ENCODE measurements around the gene SLCO2A1.

Gene SLCO2A1

GRCh38 chr3:133890972-133891644 lies 138.6 kb downstream of the SLCO2A1 start:
- in situ Hi-C loops (cut with MboI; ENCODE audit: low sequenced_read_pairs): no loop called here

- in situ Hi-C loops (cut with MboI; ENCODE audit: low sequenced_read_pairs): no loop called here
Measured at GRCh38 chr3:133890037-133890436, 139.7 kb downstream of the SLCO2A1 start.

- in situ Hi-C loops (cut with MboI; ENCODE audit: low sequenced_read_pairs): no loop called here
Measured at GRCh38 chr3:133888726-133889340, 140.9 kb downstream of the SLCO2A1 start.

- in situ Hi-C loops (cut with MboI; ENCODE audit: low sequenced_read_pairs): no loop called here
Measured at GRCh38 chr3:133887803-133888703, 141.7 kb downstream of the SLCO2A1 start.

DNA sequence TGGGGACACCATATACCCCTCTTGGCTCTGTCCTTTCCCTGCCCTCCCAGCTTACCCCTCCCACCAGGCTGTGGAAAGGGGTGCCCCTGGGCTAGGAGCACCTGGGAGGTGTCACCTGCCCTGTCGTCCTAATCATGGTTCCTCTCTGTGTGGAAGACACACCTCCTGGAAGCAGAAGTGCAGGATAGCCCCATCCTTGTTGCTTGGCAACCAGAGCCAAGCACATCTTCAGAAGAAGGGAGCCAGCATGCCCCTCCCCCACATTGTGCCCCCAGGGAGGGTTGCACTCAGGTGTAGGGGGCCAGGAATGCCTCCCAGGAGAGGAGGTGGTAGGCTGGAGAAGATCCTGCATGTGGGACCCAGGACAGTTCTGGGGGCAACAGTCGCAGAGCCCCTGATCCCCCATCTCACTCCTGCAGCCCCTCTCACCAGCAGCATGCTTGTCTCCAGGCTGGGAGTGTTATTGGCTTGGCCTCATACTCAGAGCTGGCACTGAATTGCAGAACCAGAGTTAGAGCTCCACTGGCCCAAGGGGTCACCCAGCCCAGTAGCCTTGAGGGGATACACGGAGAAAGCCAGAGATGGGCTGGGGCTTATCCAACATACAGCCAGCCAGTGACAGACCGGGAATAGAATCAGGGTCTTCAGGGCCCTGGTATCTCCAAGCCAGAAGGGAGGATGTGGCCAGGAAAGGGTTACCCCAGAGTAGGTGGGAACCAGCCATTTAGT lies 142.5 kb downstream of the SLCO2A1 start:
- in situ Hi-C loops (cut with MboI; ENCODE audit: low sequenced_read_pairs): no loop called here

- in situ Hi-C loops (cut with MboI; ENCODE audit: low sequenced_read_pairs): no loop called here
Measured at GRCh38 chr3:133886031-133886722, 143.5 kb downstream of the SLCO2A1 start.

DNA sequence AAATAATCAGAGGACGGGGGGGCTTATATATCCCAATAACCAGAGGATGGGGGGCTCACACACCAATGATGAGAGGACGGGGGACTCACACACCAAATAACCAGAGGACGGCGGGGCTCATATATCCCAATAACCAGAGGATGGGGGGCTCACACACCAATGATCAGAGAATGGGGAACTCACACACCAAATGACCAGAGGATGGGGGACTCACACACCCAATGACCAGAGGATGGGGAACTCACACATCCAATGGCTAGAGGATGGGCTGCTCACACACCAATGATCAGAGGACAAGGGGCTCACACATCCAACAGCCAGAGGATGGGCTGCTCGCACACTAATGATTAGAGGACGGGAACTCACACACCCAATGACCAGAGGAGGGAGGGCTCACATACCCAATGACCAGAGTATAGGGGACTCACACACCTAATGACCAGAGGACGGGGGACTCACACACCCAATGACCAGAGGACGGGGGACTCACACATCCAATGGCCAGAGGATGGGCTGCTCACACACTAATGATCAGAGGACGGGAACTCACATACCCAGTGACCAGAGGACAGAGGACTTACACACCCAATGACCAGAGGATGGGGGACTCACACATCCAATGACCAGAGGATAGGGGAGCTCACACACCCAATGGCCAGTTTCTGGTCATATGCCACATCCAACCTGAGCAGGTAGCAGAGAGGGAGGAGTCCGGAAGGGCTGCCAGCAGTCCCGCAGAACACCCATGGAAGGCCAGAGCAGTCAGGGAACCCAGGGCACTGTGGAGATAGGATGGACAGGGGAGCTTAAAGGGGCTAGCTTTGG lies 144.6 kb downstream of the SLCO2A1 start:
- in situ Hi-C loops (cut with MboI; ENCODE audit: low sequenced_read_pairs): no loop called here

DNA sequence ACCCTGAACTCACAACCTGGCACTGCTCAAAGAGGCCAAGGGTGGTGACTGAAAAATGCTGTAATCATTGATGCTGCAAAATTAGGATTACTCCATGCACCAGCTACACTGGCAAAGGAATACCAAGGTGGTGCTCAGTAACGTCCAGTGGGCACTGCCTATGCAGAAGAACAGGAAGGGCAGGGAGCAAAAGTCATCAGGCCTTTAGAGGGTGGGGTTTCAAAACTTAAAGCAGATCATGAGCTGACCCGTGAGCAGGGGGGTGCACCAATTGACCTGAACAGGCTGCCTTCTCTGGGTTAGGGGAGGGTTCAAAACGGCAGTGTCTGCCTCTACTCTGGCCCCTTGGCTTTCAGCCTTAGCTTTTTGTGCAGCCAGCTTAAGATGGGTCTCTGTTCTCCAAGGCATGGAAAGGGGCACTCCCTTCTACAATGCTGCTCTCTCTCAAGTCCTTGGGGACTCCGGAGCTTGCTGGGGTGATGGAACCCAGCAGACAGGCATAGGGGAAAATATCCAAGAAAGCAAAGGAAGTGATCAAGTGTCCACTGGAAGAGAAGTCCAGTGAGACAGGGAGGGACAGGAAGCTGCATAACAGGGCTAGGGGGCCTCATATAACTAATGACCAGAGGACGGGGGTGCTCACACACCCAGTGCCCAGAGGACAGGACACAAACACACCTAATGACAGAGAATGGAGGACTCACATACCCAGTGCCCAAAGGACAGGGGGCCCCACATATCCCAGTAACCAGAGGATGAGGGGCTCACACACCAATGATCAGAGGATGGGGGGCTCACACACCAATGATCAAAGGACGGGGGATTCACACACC lies 145.5 kb downstream of the SLCO2A1 start:
- in situ Hi-C loops (cut with MboI; ENCODE audit: low sequenced_read_pairs): no loop called here

DNA sequence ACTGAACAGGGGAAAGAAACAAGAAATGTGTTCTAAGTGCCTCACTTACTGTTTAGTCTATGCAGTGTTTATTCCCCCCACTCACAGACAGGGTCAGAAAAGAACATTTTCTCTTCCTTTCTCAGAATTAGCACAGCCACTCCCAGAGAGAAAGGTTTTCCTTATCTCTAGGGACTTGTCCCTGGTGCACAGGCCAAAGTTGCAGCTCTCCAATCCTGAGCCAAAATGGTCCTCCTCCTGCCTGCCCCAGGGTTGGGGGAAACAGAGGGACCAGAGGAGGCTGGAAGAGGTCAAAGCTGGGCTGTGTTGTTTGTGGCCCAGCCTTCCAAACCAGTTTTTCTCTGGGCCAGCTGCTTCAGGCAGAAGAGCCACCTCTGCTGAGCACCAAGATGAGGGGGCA lies 146.1 kb downstream of the SLCO2A1 start:
- in situ Hi-C loops (cut with MboI; ENCODE audit: low sequenced_read_pairs): no loop called here

GRCh38 chr3:133882986-133883586 lies 146.6 kb downstream of the SLCO2A1 start:
- in situ Hi-C loops (cut with MboI; ENCODE audit: low sequenced_read_pairs): no loop called here

GRCh38 chr3:133881939-133882825 lies 147.5 kb downstream of the SLCO2A1 start:
- in situ Hi-C loops (cut with MboI; ENCODE audit: low sequenced_read_pairs): no loop called here

GRCh38 chr3:133881492-133881891 lies 148.2 kb downstream of the SLCO2A1 start:
- in situ Hi-C loops (cut with MboI; ENCODE audit: low sequenced_read_pairs): no loop called here

- in situ Hi-C loops (cut with MboI; ENCODE audit: low sequenced_read_pairs): no loop called here
Measured at GRCh38 chr3:133880886-133881455, 148.8 kb downstream of the SLCO2A1 start.

GRCh38 chr3:133880287-133880686 lies 149.4 kb downstream of the SLCO2A1 start:
- in situ Hi-C loops (cut with MboI; ENCODE audit: low sequenced_read_pairs): no loop called here

GRCh38 chr3:133878518-133878917 lies 151.2 kb downstream of the SLCO2A1 start:
- in situ Hi-C loops (cut with MboI; ENCODE audit: low sequenced_read_pairs): no loop called here
